Endodermal cell (in vitro differentiated cells): Measurements from ENCODE around the gene NEU3. TPM values are rescaled to one million over a fixed set of nuclear protein-coding genes. Genes with fewer than 3 reads are reported as not detected.

Source experiments
- DNase-seq: peaks from one replicate; pipeline ENCODE4 v3.0.0-alpha.2; 2017
- H3K27ac ChIP-seq: 2 replicates; pipeline ENCODE4 v1.5.1; 2013; ENCODE audit warnings: mild to moderate bottlenecking, low read depth, low read length, moderate library complexity
- H3K27me3 ChIP-seq: 2 replicates; pipeline ENCODE4 v1.6.1; 2013; ENCODE audit warnings: mild to moderate bottlenecking, low read length, moderate library complexity; ENCODE audit not compliant: insufficient read depth, control insufficient read depth, poor library complexity, severe bottlenecking
- H3K36me3 ChIP-seq: 2 replicates; pipeline ENCODE4 v1.7.0; 2013; ENCODE audit warnings: mild to moderate bottlenecking, low read length, moderate library complexity; ENCODE audit not compliant: control insufficient read depth, insufficient read depth
- H3K4me1 ChIP-seq: one replicate; pipeline ENCODE4 v1.7.0; 2013; ENCODE audit warnings: low read length; ENCODE audit not compliant: control insufficient read depth, insufficient read depth
- H3K4me3 ChIP-seq: 2 replicates; pipeline ENCODE4 v1.5.1; 2013; ENCODE audit warnings: mild to moderate bottlenecking, low read length, moderate library complexity
- H3K9ac ChIP-seq: 2 replicates; pipeline ENCODE4 v1.6.1; 2013; ENCODE audit warnings: mild to moderate bottlenecking, low read length, moderate library complexity; ENCODE audit not compliant: poor library complexity, severe bottlenecking; ENCODE audit errors: extremely low read depth
- H3K9me3 ChIP-seq: 2 replicates; pipeline ENCODE4 v1.6.1; 2013; ENCODE audit warnings: mild to moderate bottlenecking, low read length, moderate library complexity; ENCODE audit not compliant: control insufficient read depth
- H3K27ac Mint-ChIP-seq: 2 replicates; pipeline ENCODE4 v1.8.0; 2020; ENCODE audit warnings: mixed read lengths
- H3K27me3 Mint-ChIP-seq: 2 replicates; pipeline ENCODE4 v1.8.0; 2021; ENCODE audit warnings: mild to moderate bottlenecking, mixed read lengths; ENCODE audit not compliant: insufficient read depth
- H3K36me3 Mint-ChIP-seq: 2 replicates; pipeline ENCODE4 v1.8.0; 2020; ENCODE audit warnings: low read depth, mixed read lengths
- H3K4me1 Mint-ChIP-seq: 2 replicates; pipeline ENCODE4 v1.8.0; 2020; ENCODE audit warnings: mixed read lengths
- H3K4me3 Mint-ChIP-seq: 2 replicates; pipeline ENCODE4 v1.8.0; 2020; ENCODE audit warnings: mild to moderate bottlenecking, moderate library complexity, mixed read lengths
- H3K9me3 Mint-ChIP-seq: 2 replicates; pipeline ENCODE4 v1.8.0; 2020; ENCODE audit warnings: mild to moderate bottlenecking, mixed read lengths
- CTCF ChIP-seq: fragments of 200-600 bp; sonication (generic); conservative IDR thresholded peaks from 2 replicates; pipeline ENCODE4 v1.5.0; 2021; ENCODE audit warnings: antibody characterized with exemption, mild to moderate bottlenecking
- WGBS, 2 experiments: methylation state at CpG; one replicate each; pipeline versions ENCODE4 v1.1.5 to v1.1.7; 2013; ENCODE audit warnings: missing lambda C conversion rate in 2 of 2, mixed read lengths in 1 of 2; ENCODE audit not compliant: insufficient coverage in 1 of 2, insufficient read length in 1 of 2; 5-methylcytosine and 5-hydroxymethylcytosine counted together
- total RNA-seq, 2 donors: library from RNA; stranded (reverse); fragmentation: NEBNext Ultra II Directional in 1 of 2; extraction: Animal tissue kit (Norgen Biotek cat#: 25700) in 1 of 2; gene quantifications; 2 replicates in 1 of 2; 3 replicates in 1 of 2; pipeline ENCODE4 v1.2.1, GENCODE V29; 2021

NEU3 gene
- total RNA-seq, 2 donors from 2014 or later, result 9.1 to 10.8 TPM

DNA sequence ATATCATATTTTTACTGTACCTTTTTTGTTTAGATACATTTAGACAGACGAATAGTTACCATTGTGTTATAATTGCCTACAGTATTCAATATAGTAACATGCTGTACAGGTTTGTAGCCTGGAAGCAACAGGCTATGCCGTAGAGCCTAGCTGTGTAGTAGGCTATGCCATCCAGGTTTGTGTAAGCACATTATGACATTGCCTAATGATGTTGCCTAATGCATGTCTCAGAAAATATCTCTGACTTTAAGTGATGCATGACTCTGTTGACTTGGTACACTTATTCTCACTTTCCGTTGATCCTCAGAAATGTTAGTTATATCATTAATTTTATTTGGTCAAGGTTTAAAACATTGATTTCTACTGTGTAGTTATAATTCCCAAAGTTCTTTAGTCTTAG is 68.1 kb downstream of the NEU3 start:
- Mint-ChIP-seq H3K27ac (no peak overlapping the region), H3K4me3 (no peak overlapping the region), H3K27me3 (peaks cover 4% of the 10 kb centered on the region), H3K9me3 (peaks cover 14% of the 10 kb centered on the region), H3K4me1 (no peaks in the 10 kb centered on the region), H3K36me3 (no peaks in the 10 kb centered on the region)
- Histone ChIP-seq H3K27ac (no peak overlapping the region), H3K27me3 (no peaks in the 10 kb centered on the region), H3K9me3 (peaks cover 14% of the 10 kb centered on the region), H3K9ac (no peak overlapping the region), H3K4me3 (no peak overlapping the region), H3K4me1 (no peaks in the 10 kb centered on the region), H3K36me3 (no peaks in the 10 kb centered on the region)
- DNase-seq, result no peak
- 81 to 100% methylated on average over 1 to 2 of the region's 3 CpGs for WGBS, 2 experiments
- TF ChIP-seq CTCF, result no peak

GRCh38 chr11:75059299-75059698 is 70.6 kb downstream of the NEU3 start:
- Mint-ChIP-seq H3K4me1 (no peaks in the 10 kb centered on the region), H3K36me3 (no peaks in the 10 kb centered on the region), H3K27ac (no peak overlapping the region), H3K27me3 (peaks cover 6% of the 10 kb centered on the region), H3K9me3 (peaks cover 2% of the 10 kb centered on the region), H3K4me3 (no peak overlapping the region)
- H3K36me3 ChIP-seq, result no peaks in the 10 kb centered on the region
- TF ChIP-seq CTCF, result no peak
- DNase-seq, result no peak
- H3K27ac ChIP-seq, result no peak overlapping the region
- no peaks in the 10 kb centered on the region for H3K9me3 ChIP-seq
- no peak overlapping the region for H3K9ac ChIP-seq
- no peak overlapping the region for H3K4me3 ChIP-seq
- H3K27me3 ChIP-seq, result no peaks in the 10 kb centered on the region
- no peaks in the 10 kb centered on the region for H3K4me1 ChIP-seq

DNA sequence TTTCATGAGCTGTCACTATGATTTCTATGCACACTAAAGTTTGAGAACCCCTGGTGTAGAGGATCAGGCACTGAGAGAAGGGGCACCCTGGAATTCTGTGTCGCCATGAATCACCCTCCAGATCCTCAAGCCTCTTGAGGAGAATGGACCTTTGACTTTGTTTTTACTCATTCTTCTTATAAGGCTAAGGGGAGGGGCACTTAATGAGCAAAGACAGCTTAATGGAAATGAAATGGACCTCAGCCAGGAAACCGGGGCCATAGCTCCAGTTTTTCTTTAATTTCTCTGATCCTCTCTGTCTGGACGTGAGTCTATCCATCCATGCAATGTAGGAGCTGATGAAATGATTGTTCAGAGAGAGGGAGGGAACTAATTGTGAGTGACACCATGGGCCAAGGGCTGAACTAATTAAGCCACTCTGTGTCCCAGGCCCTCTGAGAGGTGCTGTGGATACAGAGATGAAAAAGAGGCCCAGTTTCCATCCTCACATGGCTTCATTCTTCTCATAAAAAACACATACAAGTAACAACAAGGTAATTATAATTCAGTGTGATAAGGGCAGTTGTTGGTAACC is 75.1 kb downstream of the NEU3 start:
- H3K9ac ChIP-seq, result no peak overlapping the region
- H3K9me3 ChIP-seq, result no peaks in the 10 kb centered on the region
- H3K36me3 Mint-ChIP-seq, result no peaks in the 10 kb centered on the region
- H3K27me3 ChIP-seq, result no peaks in the 10 kb centered on the region
- no peaks in the 10 kb centered on the region for H3K4me1 Mint-ChIP-seq
- H3K4me1 ChIP-seq, result no peaks in the 10 kb centered on the region
- no peak for TF ChIP-seq CTCF
- no peak overlapping the region for H3K4me3 ChIP-seq
- H3K36me3 ChIP-seq, result no peaks in the 10 kb centered on the region
- H3K27me3 Mint-ChIP-seq, result peaks cover 3% of the 10 kb centered on the region
- no peak overlapping the region for H3K27ac Mint-ChIP-seq
- DNase-seq, result no peak
- 71 to 83% methylated on average over 2 to 3 of the region's 3 CpGs for WGBS, 2 experiments
- H3K9me3 Mint-ChIP-seq, result peaks cover 2% of the 10 kb centered on the region
- no peak overlapping the region for H3K4me3 Mint-ChIP-seq
- H3K27ac ChIP-seq, result no peak overlapping the region
